ENCODE results near the gene RTF1.

- no peak for TF ChIP-seq REST (IDR thresholded peaks at IDR 0.05)
- TF ChIP-seq RFX5 (IDR thresholded peaks at IDR 0.05), result no peak
- no peak for TF ChIP-seq CTCF (IDR thresholded peaks at IDR 0.05)
- TF ChIP-seq HDAC2 (IDR thresholded peaks at IDR 0.05), result no peak
- TF ChIP-seq HOXA7 (CRISPR knock-in tag; IDR thresholded peaks at IDR 0.05), result no peak
- TF ChIP-seq MYC (IDR thresholded peaks at IDR 0.05; ENCODE audit: borderline replicate concordance, low read length), result no peak
- no peak for TF ChIP-seq RAD21 (conservative IDR thresholded peaks at IDR 0.05 in 1 of 2, IDR thresholded peaks at IDR 0.05 in 1 of 2)
- TF ChIP-seq PHF8 (IDR thresholded peaks at IDR 0.05; ENCODE audit: borderline replicate concordance, low read depth), result no peak
- TF ChIP-seq JUNB (IDR thresholded peaks at IDR 0.05), result no peak
- TF ChIP-seq KDM1A (IDR thresholded peaks at IDR 0.05; ENCODE audit: low read depth), result no peak
- TF ChIP-seq MAX (IDR thresholded peaks at IDR 0.05), result no peak
- no peak for TF ChIP-seq CEBPB (IDR thresholded peaks at IDR 0.05)
Observed at GRCh38 chr15:41474941-41475340, 58.0 kb downstream of the RTF1 start.

Data from A549 (cell line).